Measurements from ENCODE around the gene KCNF1. TPM values are rescaled to one million over a fixed set of nuclear protein-coding genes. Genes with fewer than 3 reads are reported as not detected.

The KCNF1 gene
- total RNA-seq, 1 donor from 2014 or later: not detected

GRCh38 chr2:10905006-10905861, 6.5 kb upstream of the KCNF1 start:
- ATAC-seq: no peak

- no peak for ATAC-seq
These were observed 5.9 kb upstream of the KCNF1 start for GRCh38 chr2:10905862-10906143.

GRCh38 chr2:10906926-10907625, 4.7 kb upstream of the KCNF1 start:
- ATAC-seq: peak; percentile 23

- no peak for ATAC-seq
These were observed 3.5 kb upstream of the KCNF1 start for GRCh38 chr2:10908195-10908594.

GRCh38 chr2:10909050-10909995, 2.4 kb upstream of the KCNF1 start:
- ATAC-seq: no peak

GRCh38 chr2:10909996-10910341, 1.8 kb upstream of the KCNF1 start:
- ATAC-seq: no peak

GRCh38 chr2:10910625-10911024, 1.1 kb upstream of the KCNF1 start:
- no peak for ATAC-seq

GRCh38 chr2:10912076-10912731, 470 bp downstream of the KCNF1 start:
- no peak for ATAC-seq

GRCh38 chr2:10912796-10913455, 1.2 kb downstream of the KCNF1 start:
- ATAC-seq: no peak

- ATAC-seq: peak; percentile 12
These were observed 2.0 kb downstream of the KCNF1 start for GRCh38 chr2:10913501-10914271.

- no peak for ATAC-seq
These were observed 2.5 kb downstream of the KCNF1 start for GRCh38 chr2:10914272-10914693.

GRCh38 chr2:10915236-10915635, 3.5 kb downstream of the KCNF1 start:
- no peak for ATAC-seq

GRCh38 chr2:10915731-10916276, 4.1 kb downstream of the KCNF1 start:
- no peak for ATAC-seq

- ATAC-seq: no peak
These were observed 5.2 kb downstream of the KCNF1 start for GRCh38 chr2:10916953-10917352.

- ATAC-seq: no peak
These were observed 6.2 kb downstream of the KCNF1 start for GRCh38 chr2:10917927-10918326.

GRCh38 chr2:10918661-10919409, 7.1 kb downstream of the KCNF1 start:
- no peak for ATAC-seq

- ATAC-seq: no peak
These were observed 7.7 kb downstream of the KCNF1 start for GRCh38 chr2:10919410-10919770.

- peak; percentile 20 for ATAC-seq
These were observed 8.3 kb downstream of the KCNF1 start for GRCh38 chr2:10919771-10920621.

- no peak for ATAC-seq
These were observed 9.1 kb downstream of the KCNF1 start for GRCh38 chr2:10920764-10921388.

Data from esophagus mucosa (tissue), 1 donor.